Neuronal stem cell (in vitro differentiated cells): Measurements from ENCODE around the gene PDZD2.

ENCODE experiments used
- DNase-seq: peaks from one replicate; pipeline ENCODE4 v3.0.0-alpha.2; 2013; ENCODE audit warnings: low spot score
- H2AFZ ChIP-seq: one replicate; pipeline ENCODE4 v1.6.1; 2013; ENCODE audit warnings: mild to moderate bottlenecking, low read length, inconsistent platforms
- H2AK5ac ChIP-seq: 2 replicates; pipeline ENCODE4 v1.6.1; 2013; ENCODE audit warnings: low read depth, mild to moderate bottlenecking, inconsistent platforms, low read length, moderate library complexity, mixed read lengths
- H2BK120ac ChIP-seq: 2 replicates; pipeline ENCODE4 v1.6.1; 2013; ENCODE audit warnings: low read depth, mild to moderate bottlenecking, inconsistent platforms, low read length, moderate library complexity, mixed read lengths
- H2BK12ac ChIP-seq: one replicate; pipeline ENCODE4 v1.6.1; 2013; ENCODE audit warnings: low read length, inconsistent platforms
- H2BK15ac ChIP-seq: 2 replicates; pipeline ENCODE4 v1.6.1; 2013; ENCODE audit warnings: mild to moderate bottlenecking, low read length, inconsistent platforms, mixed read lengths
- H2BK5ac ChIP-seq: one replicate; pipeline ENCODE4 v1.6.1; 2013; ENCODE audit warnings: inconsistent platforms, mild to moderate bottlenecking, low read length, moderate library complexity
- H3K14ac ChIP-seq: one replicate; pipeline ENCODE4 v1.6.1; 2013; ENCODE audit warnings: low read length, inconsistent platforms
- H3K18ac ChIP-seq: 2 replicates; pipeline ENCODE4 v1.6.1; 2013; ENCODE audit warnings: low read length, inconsistent platforms
- H3K23ac ChIP-seq: 2 replicates; pipeline ENCODE4 v1.6.1; 2013; ENCODE audit warnings: low read depth, mild to moderate bottlenecking, mixed read lengths, low read length, inconsistent platforms; ENCODE audit not compliant: poor library complexity
- H3K27ac ChIP-seq: replicated peaks from 3 replicates; pipeline ENCODE4 v1.5.1; 2013; ENCODE audit warnings: low read length, inconsistent platforms
- H3K27me3 ChIP-seq, 3 experiments: 2 replicates each; pipeline ENCODE4 v1.6.1; 2013; ENCODE audit warnings: low read length in 3 of 3, mild to moderate bottlenecking in 2 of 3, inconsistent platforms in 1 of 3, low read depth in 1 of 3, mixed read lengths in 1 of 3, moderate library complexity in 1 of 3; ENCODE audit not compliant: control insufficient read depth in 3 of 3, insufficient read depth in 3 of 3
- H3K36me3 ChIP-seq, 2 donors: replicated peaks in 1 of 2; 2 replicates each; pipeline ENCODE4 v1.6.1; 2013; ENCODE audit warnings: low read length in 2 of 2; ENCODE audit not compliant: control insufficient read depth in 2 of 2, insufficient read depth in 2 of 2
- H3K4ac ChIP-seq: 2 replicates; pipeline ENCODE4 v1.6.1; 2013; ENCODE audit warnings: inconsistent platforms, mild to moderate bottlenecking, low read length, moderate library complexity
- H3K4me1 ChIP-seq, 2 donors: 1 replicate in 1 of 2; 2 replicates in 1 of 2; pipeline ENCODE4 v1.6.1; 2013; ENCODE audit warnings: low read length in 2 of 2, low read depth in 1 of 2; ENCODE audit not compliant: control insufficient read depth in 2 of 2, insufficient read depth in 1 of 2
- H3K4me2 ChIP-seq: one replicate; pipeline ENCODE4 v1.6.1; 2013; ENCODE audit warnings: mild to moderate bottlenecking, low read length, inconsistent platforms; ENCODE audit not compliant: insufficient read depth, poor library complexity, severe bottlenecking
- H3K4me3 ChIP-seq, 2 donors: 2 replicates each; pipeline ENCODE4 v1.5.1; 2013; ENCODE audit warnings: low read length in 2 of 2, mild to moderate bottlenecking in 2 of 2, inconsistent platforms in 1 of 2, moderate library complexity in 1 of 2
- H3K79me1 ChIP-seq: one replicate; pipeline ENCODE4 v1.6.1; 2013; ENCODE audit warnings: low read depth, mild to moderate bottlenecking, inconsistent platforms, low read length, moderate library complexity
- H3K9ac ChIP-seq: one replicate; pipeline ENCODE4 v1.6.1; 2013; ENCODE audit warnings: mild to moderate bottlenecking, low read depth, low read length, inconsistent platforms; ENCODE audit not compliant: poor library complexity
- H3K9me3 ChIP-seq, 2 donors: replicated peaks in 1 of 2; 2 replicates each; pipeline versions ENCODE3 to v1.6.1; 2013; ENCODE audit warnings: low read length in 2 of 2, mild to moderate bottlenecking in 2 of 2, inconsistent platforms in 1 of 2, low read depth in 1 of 2, mixed read lengths in 1 of 2, moderate library complexity in 1 of 2; ENCODE audit not compliant: control insufficient read depth in 2 of 2, insufficient read depth in 1 of 2
- H4K8ac ChIP-seq: one replicate; pipeline ENCODE4 v1.6.1; 2013; ENCODE audit warnings: low read depth, mild to moderate bottlenecking, inconsistent platforms, low read length, moderate library complexity
- H4K91ac ChIP-seq: one replicate; pipeline ENCODE4 v1.6.1; 2013; ENCODE audit warnings: low read length, low read depth, mild to moderate bottlenecking, inconsistent platforms; ENCODE audit not compliant: poor library complexity
- WGBS, 2 donors: extraction: QIAGEN DNeasy Blood & Tissue Kit; methylation state at CpG; one replicate each; pipeline ENCODE4 v1.1.7; 2013; ENCODE audit warnings: missing lambda C conversion rate in 2 of 2, mixed read lengths in 1 of 2; ENCODE audit not compliant: insufficient read length in 2 of 2, insufficient replicate concordance in 1 of 2; ENCODE audit errors: extremely low coverage in 2 of 2; 5-methylcytosine and 5-hydroxymethylcytosine counted together

PDZD2 gene

DNA sequence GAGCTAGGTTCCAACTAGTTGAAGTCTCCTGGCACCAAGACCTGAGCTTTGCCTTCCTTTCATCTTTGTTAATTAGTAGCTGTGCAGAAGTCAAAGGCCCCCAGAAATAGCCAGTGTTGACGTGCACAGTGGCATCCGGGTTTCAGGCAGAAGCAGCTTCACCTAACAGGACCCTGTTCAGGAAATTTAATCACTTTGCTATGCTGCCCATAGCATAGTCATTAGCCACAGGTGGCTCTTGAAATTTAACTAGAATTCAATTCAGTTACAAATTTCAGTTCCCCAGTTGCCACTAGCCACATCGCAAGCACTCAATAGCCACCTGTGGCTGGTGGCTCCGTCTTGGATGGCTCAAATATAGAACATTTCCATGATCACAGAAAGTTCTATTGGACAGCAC is 356.1 kb downstream of the PDZD2 start:
- H3K9me3 ChIP-seq: no peaks in the 10 kb centered on the region
- no peak overlapping the region for H3K4me3 ChIP-seq
- no peak overlapping the region for H4K91ac ChIP-seq
- H2BK15ac ChIP-seq: no peak overlapping the region
- no peak overlapping the region for H3K23ac ChIP-seq
- no peaks in the 10 kb centered on the region for H3K4me1 ChIP-seq
- H3K4me2 ChIP-seq: no peak overlapping the region
- H3K79me1 ChIP-seq: no peaks in the 10 kb centered on the region
- H3K9ac ChIP-seq: no peak overlapping the region
- no peak overlapping the region for H2BK5ac ChIP-seq
- no peak overlapping the region for H4K8ac ChIP-seq
- no peak for DNase-seq
- no peaks in the 10 kb centered on the region for H3K36me3 ChIP-seq
- no peak overlapping the region for H2AK5ac ChIP-seq
- H3K4ac ChIP-seq: no peak overlapping the region
- no peak overlapping the region for H3K18ac ChIP-seq
- WGBS, 2 donors: no CpG with 5 or more reads among the region's 4 CpGs
- H2BK12ac ChIP-seq: no peak overlapping the region
- H3K27ac ChIP-seq: no peak overlapping the region
- no peak overlapping the region for H2AFZ ChIP-seq
- H3K14ac ChIP-seq: no peak overlapping the region
- no peaks in the 10 kb centered on the region for H3K27me3 ChIP-seq
- no peak overlapping the region for H2BK120ac ChIP-seq

DNA sequence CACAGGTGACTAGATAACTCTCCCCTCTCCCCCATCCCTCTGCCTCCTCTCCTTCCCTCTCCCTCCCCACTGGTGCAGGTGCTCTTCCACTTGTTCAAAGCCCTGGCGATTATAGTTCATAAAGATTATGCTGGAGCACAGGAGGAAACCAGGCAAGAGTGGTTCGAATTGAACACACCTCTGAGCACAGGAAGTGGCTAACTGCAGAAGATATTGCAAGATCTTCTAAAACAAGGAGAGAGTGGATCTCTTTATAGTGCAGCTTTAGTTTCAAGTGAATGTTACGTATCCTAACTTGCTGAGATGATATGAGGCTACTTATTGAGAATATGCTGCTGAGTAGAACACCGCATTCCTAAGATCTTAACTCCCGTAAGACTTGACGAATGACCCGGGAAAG is 356.8 kb downstream of the PDZD2 start:
- no peaks in the 10 kb centered on the region for H3K27me3 ChIP-seq
- no peak overlapping the region for H3K23ac ChIP-seq
- no peaks in the 10 kb centered on the region for H3K4me1 ChIP-seq
- no peak overlapping the region for H3K4ac ChIP-seq
- H2BK120ac ChIP-seq: no peak overlapping the region
- no peak overlapping the region for H3K27ac ChIP-seq
- no peak overlapping the region for H3K4me2 ChIP-seq
- no peak overlapping the region for H2AK5ac ChIP-seq
- no peak overlapping the region for H4K91ac ChIP-seq
- no peak for DNase-seq
- H3K9me3 ChIP-seq: no peaks in the 10 kb centered on the region
- H3K79me1 ChIP-seq: no peaks in the 10 kb centered on the region
- no peak overlapping the region for H2AFZ ChIP-seq
- no peak overlapping the region for H2BK15ac ChIP-seq
- H3K18ac ChIP-seq: no peak overlapping the region
- H4K8ac ChIP-seq: no peak overlapping the region
- no peak overlapping the region for H3K9ac ChIP-seq
- no peak overlapping the region for H2BK12ac ChIP-seq
- H2BK5ac ChIP-seq: no peak overlapping the region
- H3K14ac ChIP-seq: no peak overlapping the region
- WGBS, 2 donors: no CpG with 5 or more reads among the region's 7 CpGs
- no peak overlapping the region for H3K4me3 ChIP-seq
- no peaks in the 10 kb centered on the region for H3K36me3 ChIP-seq

DNA sequence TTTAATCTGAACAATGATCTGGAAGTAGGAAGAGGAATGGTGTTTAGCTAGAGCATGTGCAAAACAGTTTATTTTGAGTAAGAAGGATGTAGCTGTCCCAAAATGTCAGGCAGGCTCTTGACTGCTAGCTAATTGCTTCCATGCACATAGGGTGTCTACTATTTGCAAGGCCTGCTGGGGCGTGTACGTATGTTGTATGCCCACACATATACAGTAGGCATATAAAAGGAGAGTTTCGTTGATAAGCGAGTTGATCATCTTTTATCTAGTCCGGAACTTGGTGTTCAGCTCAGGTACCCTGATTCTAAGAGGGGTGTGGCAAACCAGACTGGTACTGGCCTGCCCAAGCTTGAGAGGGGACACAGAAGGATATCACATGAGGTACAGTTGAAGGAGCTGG is 358.0 kb downstream of the PDZD2 start:
- no peak overlapping the region for H2BK15ac ChIP-seq

DNA sequence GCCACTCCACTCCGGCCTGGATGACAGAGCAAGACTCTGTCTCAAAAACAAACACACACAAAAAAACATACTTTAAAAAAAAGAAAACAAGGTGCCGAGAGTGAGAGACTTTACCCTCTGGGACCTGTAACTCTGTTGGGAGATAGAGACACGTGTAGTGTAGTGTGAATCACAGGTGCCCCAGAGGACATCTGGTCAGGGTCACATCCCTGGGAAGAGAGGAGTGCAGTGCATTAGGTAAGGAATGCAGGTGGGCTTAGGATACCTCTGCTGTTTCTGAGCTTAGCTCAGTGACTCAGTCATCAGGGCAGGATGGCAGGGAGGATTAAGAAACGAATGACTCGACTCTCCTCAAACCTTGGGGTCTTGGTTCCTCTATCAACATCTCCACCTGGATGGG is 360.5 kb downstream of the PDZD2 start:
- Histone ChIP-seq H3K4ac (no peak overlapping the region), H3K23ac (no peak overlapping the region), H3K36me3 (no peaks in the 10 kb centered on the region), H2BK12ac (no peak overlapping the region), H2BK120ac (no peak overlapping the region), H3K27me3 (no peaks in the 10 kb centered on the region), H3K4me3 (no peak overlapping the region), H2BK5ac (no peak overlapping the region), H3K9me3 (peaks cover 0 to 5% of the 10 kb centered on the region in 2 donors), H2AK5ac (no peak overlapping the region), H3K18ac (no peak overlapping the region), H3K79me1 (no peaks in the 10 kb centered on the region), H2BK15ac (no peak overlapping the region), H4K91ac (no peak overlapping the region), H4K8ac (no peak overlapping the region), H3K4me1 (no peaks in the 10 kb centered on the region), H2AFZ (no peak overlapping the region), H3K4me2 (no peak overlapping the region), H3K9ac (no peak overlapping the region), H3K27ac (no peak overlapping the region), H3K14ac (no peak overlapping the region)
- no CpG with 5 or more reads among the region's 5 CpGs for WGBS, 2 donors
- DNase-seq: no peak

More for the DNA sequence above, 358.0 kb downstream of the PDZD2 start:
- H3K18ac ChIP-seq: no peak overlapping the region
- H3K4me3 ChIP-seq: no peak overlapping the region
- no peak overlapping the region for H3K4me2 ChIP-seq
- no peaks in the 10 kb centered on the region for H3K4me1 ChIP-seq
- H3K79me1 ChIP-seq: no peaks in the 10 kb centered on the region
- H3K23ac ChIP-seq: no peak overlapping the region
- no peak overlapping the region for H3K9ac ChIP-seq
- H3K27ac ChIP-seq: no peak overlapping the region
- H3K27me3 ChIP-seq: no peaks in the 10 kb centered on the region
- H3K36me3 ChIP-seq: no peaks in the 10 kb centered on the region
- H2BK5ac ChIP-seq: no peak overlapping the region
- no peak overlapping the region for H4K8ac ChIP-seq
- no peak overlapping the region for H2AK5ac ChIP-seq
- H2BK120ac ChIP-seq: no peak overlapping the region
- no peak overlapping the region for H4K91ac ChIP-seq
- no peak for DNase-seq
- H2BK12ac ChIP-seq: no peak overlapping the region
- no CpG with 5 or more reads among the region's 5 CpGs for WGBS, 2 donors
- H2AFZ ChIP-seq: no peak overlapping the region
- H3K9me3 ChIP-seq: no peaks in the 10 kb centered on the region
- no peak overlapping the region for H3K4ac ChIP-seq
- no peak overlapping the region for H3K14ac ChIP-seq
